SU-DHL-6 (cell line): ENCODE results near the gene CR1L.

Experiments
- H2AFZ ChIP-seq: fragments of 200-600 bp; sonication (generic); 2 replicates; pipeline ENCODE4 v1.6.1; 2014; ENCODE audit warnings: low read depth, mild to moderate bottlenecking, moderate library complexity, mixed read lengths, antibody characterized with exemption, low read length; ENCODE audit not compliant: severe bottlenecking
- H3F3A ChIP-seq: fragments of 200-600 bp; shearing (Covaris generic); 2 replicates; pipeline ENCODE4 v1.6.0; 2016; ENCODE audit warnings: antibody characterized with exemption, mild to moderate bottlenecking; ENCODE audit not compliant: insufficient read depth
- H3K27ac ChIP-seq: fragments of 200-600 bp; sonication (generic); 2 replicates; pipeline ENCODE4 v1.5.1; 2016; ENCODE audit warnings: low read depth, mild to moderate bottlenecking, low read length, moderate library complexity, mixed read lengths
- H3K27me3 ChIP-seq: fragments of 200-600 bp; sonication (generic), shearing (Covaris generic); 2 replicates; pipeline ENCODE4 v1.6.0; 2014; ENCODE audit warnings: mild to moderate bottlenecking, low read length
- H3K36me3 ChIP-seq: fragments of 200-600 bp; sonication (generic); 2 replicates; pipeline ENCODE4 v1.6.1; 2014; ENCODE audit warnings: mild to moderate bottlenecking, low read length, mixed read lengths
- H3K4me2 ChIP-seq: fragments of 300-600, 200-600 bp; shearing (Covaris generic), sonication (generic); 2 replicates; pipeline ENCODE4 v1.6.0; 2014; ENCODE audit warnings: low read length, low read depth, mild to moderate bottlenecking; ENCODE audit not compliant: poor library complexity, severe bottlenecking
- H3K4me3 ChIP-seq: fragments of 200-600 bp; sonication (generic); 2 replicates; pipeline ENCODE4 v1.5.1; 2014; ENCODE audit warnings: antibody characterized with exemption, low read length, mild to moderate bottlenecking, mixed read lengths; ENCODE audit not compliant: insufficient read depth, poor library complexity, severe bottlenecking
- H3K79me2 ChIP-seq: fragments of 200-600 bp; sonication (generic); 2 replicates; pipeline ENCODE4 v1.6.1; 2014; ENCODE audit warnings: mild to moderate bottlenecking, low read length, moderate library complexity; ENCODE audit not compliant: insufficient read depth
- H3K9ac ChIP-seq: fragments of 200-600 bp; sonication (generic); 2 replicates; pipeline ENCODE4 v1.7.0; 2014; ENCODE audit warnings: mild to moderate bottlenecking, low read length
- H3K9me2 ChIP-seq: fragments of 200-600 bp; sonication (generic); replicated peaks from 2 replicates; pipeline ENCODE4 v1.6.1; 2014; ENCODE audit warnings: low read length; ENCODE audit not compliant: insufficient read depth
- H3K9me3 ChIP-seq: fragments of 200-600 bp; sonication (generic); 2 replicates; pipeline ENCODE4 v1.6.1; 2014; ENCODE audit warnings: low read length, mixed read lengths; ENCODE audit not compliant: insufficient read depth
- H4K20me1 ChIP-seq: fragments of 200-600 bp; sonication (generic); 2 replicates; pipeline ENCODE4 v1.6.1; 2014; ENCODE audit warnings: low read depth, mild to moderate bottlenecking, antibody characterized with exemption, low read length, moderate library complexity, mixed read lengths
- CTCF ChIP-seq: fragments of 200-600 bp; sonication (generic); IDR thresholded peaks from one replicate; pipeline ENCODE4 v1.5.1; 2017; ENCODE audit warnings: antibody characterized with exemption, mild to moderate bottlenecking, low read length, moderate library complexity; ENCODE audit not compliant: insufficient read depth, poor library complexity, severe bottlenecking
- EZH2phosphoT487 ChIP-seq: fragments of 200-600 bp; sonication (generic), shearing (Covaris generic); conservative IDR thresholded peaks from 2 replicates; pipeline ENCODE4 v1.6.1; 2018; ENCODE audit warnings: mild to moderate bottlenecking, antibody characterized with exemption, low read length, moderate library complexity, mixed read lengths

The CR1L gene

GRCh38 chr1:207745285-207745684 is 100.4 kb downstream of the CR1L start:
- H3K9me2 ChIP-seq: no peaks in the 10 kb centered on the region
- H3K4me3 ChIP-seq: no peak overlapping the region
- no peaks in the 10 kb centered on the region for H4K20me1 ChIP-seq
- no peak overlapping the region for H3K4me2 ChIP-seq
- H3K9ac ChIP-seq: no peak overlapping the region
- no peak overlapping the region for H3K27ac ChIP-seq
- no peaks in the 10 kb centered on the region for H3K36me3 ChIP-seq
- H3K27me3 ChIP-seq: no peaks in the 10 kb centered on the region
- TF ChIP-seq EZH2phosphoT487 (no peak), CTCF (no peak)
- H3K9me3 ChIP-seq: no peaks in the 10 kb centered on the region
- H2AFZ ChIP-seq: no peak overlapping the region
- no peaks in the 10 kb centered on the region for H3K79me2 ChIP-seq
- H3F3A ChIP-seq: no peaks in the 10 kb centered on the region

GRCh38 chr1:207745839-207746767 is 101.2 kb downstream of the CR1L start:
- Histone ChIP-seq H3K4me3 (no peak overlapping the region), H3K27me3 (no peaks in the 10 kb centered on the region), H3K79me2 (no peaks in the 10 kb centered on the region), H2AFZ (no peak overlapping the region), H4K20me1 (no peaks in the 10 kb centered on the region), H3F3A (no peaks in the 10 kb centered on the region), H3K9me3 (no peaks in the 10 kb centered on the region), H3K36me3 (no peaks in the 10 kb centered on the region), H3K4me2 (no peak overlapping the region), H3K9me2 (no peaks in the 10 kb centered on the region), H3K27ac (no peak overlapping the region), H3K9ac (no peak overlapping the region)
- no peak for TF ChIP-seq EZH2phosphoT487
- TF ChIP-seq CTCF: no peak

GRCh38 chr1:207747627-207748492 is 102.9 kb downstream of the CR1L start:
- H4K20me1 ChIP-seq: no peaks in the 10 kb centered on the region; the same call in 1 of the 2 replicates
- H3K9ac ChIP-seq: no peak overlapping the region
- TF ChIP-seq EZH2phosphoT487: no peak
- TF ChIP-seq CTCF: no peak
- H3K9me2 ChIP-seq: no peaks in the 10 kb centered on the region
- H3K27ac ChIP-seq: no peak overlapping the region
- no peak overlapping the region for H2AFZ ChIP-seq
- H3K79me2 ChIP-seq: peaks cover 10% of the 10 kb centered on the region
- H3K36me3 ChIP-seq: no peaks in the 10 kb centered on the region
- H3K9me3 ChIP-seq: no peaks in the 10 kb centered on the region
- no peak overlapping the region for H3K4me2 ChIP-seq
- H3K27me3 ChIP-seq: no peaks in the 10 kb centered on the region
- H3F3A ChIP-seq: no peaks in the 10 kb centered on the region
- no peak overlapping the region for H3K4me3 ChIP-seq
